DMS114 treated with DMSO at 0.1 percent for 48 hours (cell line): ENCODE results near the gene TAX1BP1.

Source experiments
- DNase-seq: peaks from one replicate; lab custom pipeline; 2025; ENCODE audit not compliant: unreplicated experiment; lab: John Stamatoyannopoulos, UW

Gene TAX1BP1

DNA sequence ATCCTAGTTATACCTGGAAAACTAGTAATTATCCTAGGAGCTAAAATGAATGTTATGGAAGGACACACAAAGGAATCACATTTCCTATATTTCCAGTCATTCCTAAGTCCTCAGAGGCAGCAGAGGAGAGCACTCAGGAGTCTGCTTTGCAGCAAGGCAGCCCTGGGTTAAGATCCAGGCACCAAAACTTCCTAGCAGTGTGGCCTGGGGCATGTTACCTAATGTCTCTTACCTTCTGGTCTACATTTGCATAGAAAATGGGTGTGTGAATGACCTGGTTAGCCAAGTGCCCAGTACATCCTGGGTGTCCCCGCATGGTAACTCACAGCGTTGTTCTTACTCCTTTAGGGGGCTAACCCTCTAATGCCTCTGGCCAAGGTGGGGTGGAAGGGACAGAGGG, 135.9 kb downstream of the TAX1BP1 start:
- no peak for DNase-seq

DNA sequence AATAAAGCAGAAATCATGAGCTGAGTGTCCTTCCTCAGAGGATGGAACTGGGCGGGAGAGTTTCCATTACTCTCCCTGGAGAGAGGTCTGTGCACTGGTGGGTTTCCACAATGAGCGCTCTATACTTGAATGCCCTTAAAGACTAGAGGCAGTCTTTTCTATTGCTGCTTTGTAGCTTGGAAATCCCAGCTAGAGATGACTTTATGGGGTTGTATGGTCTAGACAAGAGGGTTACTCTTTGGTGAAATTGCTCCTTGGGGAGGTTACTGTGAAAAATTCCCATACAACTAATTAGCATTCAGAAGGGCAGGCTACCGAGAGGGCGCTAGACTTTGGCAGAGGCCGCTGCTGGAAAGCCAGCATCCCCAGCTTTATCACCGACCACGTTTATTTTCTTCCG, 136.8 kb downstream of the TAX1BP1 start:
- DNase-seq: no peak
